ENCODE results near the gene HJV.

The HJV gene

GRCh38 chr1:145974721-145975120, 46.8 kb downstream of the HJV start:
- no peak for DNase-seq

- no peak for DNase-seq
These were observed 49.0 kb downstream of the HJV start for GRCh38 chr1:145972580-145972979.

All from CD4-positive, alpha-beta T cell treated with Interleukin-12 subunit alpha and Interleukin-12 subunit beta, for 1 hour (primary cell).